OCI-LY7 (cell line): Measurements from ENCODE around the gene SLFN12L. TPM values are rescaled to one million over a fixed set of nuclear protein-coding genes. Genes with fewer than 3 reads are reported as not detected.
A peak's percentile ranks its signal among the peaks of the same experiment; 100 is the strongest.

Source experiments
- BruUV-seq: library from RNA; stranded (reverse); fragments of 400-500 nt; replicated peaks from 2 replicates; lab custom pipeline; 2021; lab: Mats Ljungman, UMichigan
- CTCF ChIA-PET: fragments of 300-600 bp; sonication (Branson Sonifier 250); formaldehyde crosslinking; loops from one replicate; lab custom pipeline; 2022; ENCODE audit warnings: antibody characterized with exemption; ENCODE audit not compliant: unreplicated experiment; lab: Charles Lee
- POLR2A ChIA-PET: fragments of 300-600 bp; sonication (Branson Sonifier 250); formaldehyde crosslinking; loops from one replicate; lab custom pipeline; 2022; ENCODE audit warnings: antibody characterized with exemption; lab: Charles Lee
- DNase-seq: peaks from one replicate; pipeline ENCODE4 v3.0.0-alpha.2; 2015; ENCODE audit warnings: low spot score
- H2AFZ ChIP-seq: fragments of 200-600 bp; sonication (generic), shearing (Covaris generic); 2 replicates; pipeline ENCODE4 v1.6.1; 2014; ENCODE audit warnings: mild to moderate bottlenecking, antibody characterized with exemption, low read length, moderate library complexity
- H3K27ac ChIP-seq: fragments of 200-600 bp; sonication (generic); 2 replicates; pipeline ENCODE4 v1.5.1; 2014; ENCODE audit warnings: mixed run types, low read depth, mild to moderate bottlenecking, moderate library complexity, low read length, inconsistent platforms; ENCODE audit not compliant: poor library complexity, severe bottlenecking
- H3K36me3 ChIP-seq: fragments of 200-600 bp; sonication (generic); 2 replicates; pipeline ENCODE4 v1.6.1; 2014; ENCODE audit warnings: mild to moderate bottlenecking, antibody characterized with exemption, low read length, moderate library complexity, mixed read lengths; ENCODE audit not compliant: insufficient read depth
- H3K4me1 ChIP-seq: fragments of 200-600 bp; sonication (generic); 2 replicates; pipeline ENCODE4 v1.5.1; 2014; ENCODE audit warnings: mild to moderate bottlenecking, low read length; ENCODE audit not compliant: insufficient read depth, poor library complexity, severe bottlenecking
- H3K4me2 ChIP-seq: fragments of 200-600 bp; sonication (generic); 2 replicates; pipeline ENCODE4 v1.6.1; 2014; ENCODE audit warnings: mild to moderate bottlenecking, low read length
- H3K4me3 ChIP-seq: fragments of 200-600 bp; sonication (generic); 2 replicates; pipeline ENCODE4 v1.5.1; 2014; ENCODE audit warnings: mild to moderate bottlenecking, low read depth, low read length; ENCODE audit not compliant: poor library complexity, severe bottlenecking
- H3K79me2 ChIP-seq: fragments of 200-600 bp; sonication (generic); 2 replicates; pipeline ENCODE4 v1.6.1; 2016; ENCODE audit warnings: low read depth, mild to moderate bottlenecking, low read length, moderate library complexity, mixed read lengths; ENCODE audit not compliant: insufficient read depth
- H3K9me2 ChIP-seq: fragments of 200-600 bp; sonication (generic); 2 replicates; pipeline ENCODE4 v1.6.1; 2016; ENCODE audit warnings: mild to moderate bottlenecking, low read length, mixed read lengths; ENCODE audit not compliant: insufficient read depth
- H3K9me3 ChIP-seq: fragments of 200-600 bp; sonication (generic); 2 replicates; pipeline ENCODE4 v1.6.1; 2014; ENCODE audit warnings: mild to moderate bottlenecking, mixed run types, low read length, mixed read lengths
- H4K20me1 ChIP-seq: fragments of 200-600 bp; sonication (generic); 2 replicates; pipeline ENCODE4 v1.6.1; 2014; ENCODE audit warnings: mild to moderate bottlenecking, antibody characterized with exemption, low read length, moderate library complexity, mixed read lengths; ENCODE audit not compliant: insufficient read depth
- EZH2phosphoT487 ChIP-seq: fragments of 200-600 bp; sonication (generic); IDR thresholded peaks from 2 replicates; pipeline ENCODE4 v1.6.1; 2018; ENCODE audit warnings: low read depth, borderline replicate concordance, mild to moderate bottlenecking, mixed run types, antibody characterized with exemption, low read length, moderate library complexity, mixed read lengths
- intact Hi-C: fragments of 100-400 bp; cut with micrococcal nuclease; formaldehyde crosslinking; loops from one replicate; pipeline ENCODE4 v1.10.0; 2022; ENCODE audit not compliant: unreplicated experiment
- total RNA-seq, 2 experiments: library from RNA; depleted of rRNA in 1 of 2; stranded (reverse); fragments of >200 nt in 1 of 2; shearing (Covaris generic) in 1 of 2; gene quantifications; 2 replicates each; pipeline ENCODE4 v1.2.3, GENCODE V29; 2014 to 2022
- TF ChIP-seq, protein P1 (sequence below): fragments of 200-600 bp; sonication (generic); conservative IDR thresholded peaks from 2 replicates; pipeline ENCODE4 v1.5.1; 2014; ENCODE audit warnings: mild to moderate bottlenecking, antibody characterized with exemption, low read length, moderate library complexity, mixed read lengths

The SLFN12L gene
- total RNA-seq, 2 experiments from 2014 or later = not detected

DNA sequence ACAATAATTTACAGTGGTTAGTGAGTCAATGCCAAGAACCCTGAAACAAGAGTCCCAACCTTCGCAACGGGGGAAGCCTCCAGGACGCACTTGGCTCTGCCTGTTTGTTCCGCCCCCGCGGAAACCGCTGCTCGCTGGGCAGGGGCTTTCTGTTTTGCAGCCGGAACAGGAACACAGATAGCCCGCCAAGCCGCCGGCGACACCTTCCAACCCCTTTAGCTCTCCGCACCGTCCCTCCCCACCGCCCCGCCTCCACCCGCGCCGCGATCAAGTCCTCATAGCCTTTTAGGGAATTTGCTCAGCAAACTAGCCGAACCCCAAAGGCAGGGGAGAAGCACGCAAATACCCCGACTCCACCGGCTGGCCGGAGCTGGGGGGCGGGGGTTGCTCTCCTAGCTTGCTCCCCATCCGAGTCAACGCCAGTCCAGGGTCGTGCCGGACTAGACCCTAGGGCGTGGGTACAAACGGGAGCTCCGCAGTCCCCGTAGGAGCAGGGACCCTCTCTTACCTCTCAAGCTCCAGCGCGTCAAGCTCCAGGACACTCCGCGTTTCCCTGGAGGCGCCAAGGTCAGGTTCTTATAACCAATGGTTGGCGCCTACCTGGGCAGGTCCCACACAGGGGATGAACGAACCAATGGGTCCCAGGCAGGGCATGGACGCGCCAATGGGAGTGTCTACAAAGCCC, 89.1 kb downstream of the SLFN12L start, which contains the start of gene SLFN13:
Gene SLFN13, minus strand, starts transcription at position 553 of the 685 bp plus-strand sequence. CDS start 3,086 bp downstream, outside the sequence.
- Histone ChIP-seq H3K9me3 (no peaks in the 10 kb centered on the region), H2AFZ (peak within 1 kb of the TSS; percentile 55; the same call in 1 of the 2 replicates), H3K79me2 (no peaks in the 10 kb centered on the region), H3K4me1 (no peaks in the 10 kb centered on the region), H3K4me3 (no peak within 1 kb of the TSS), H3K36me3 (no peaks in the 10 kb centered on the region), H4K20me1 (no peaks in the 10 kb centered on the region), H3K27ac (no peak within 1 kb of the TSS), H3K4me2 (peak within 1 kb of the TSS; percentile 50; the same call in 1 of the 2 replicates), H3K9me2 (no peaks in the 10 kb centered on the region)
- TF ChIP-seq, protein P1, sequence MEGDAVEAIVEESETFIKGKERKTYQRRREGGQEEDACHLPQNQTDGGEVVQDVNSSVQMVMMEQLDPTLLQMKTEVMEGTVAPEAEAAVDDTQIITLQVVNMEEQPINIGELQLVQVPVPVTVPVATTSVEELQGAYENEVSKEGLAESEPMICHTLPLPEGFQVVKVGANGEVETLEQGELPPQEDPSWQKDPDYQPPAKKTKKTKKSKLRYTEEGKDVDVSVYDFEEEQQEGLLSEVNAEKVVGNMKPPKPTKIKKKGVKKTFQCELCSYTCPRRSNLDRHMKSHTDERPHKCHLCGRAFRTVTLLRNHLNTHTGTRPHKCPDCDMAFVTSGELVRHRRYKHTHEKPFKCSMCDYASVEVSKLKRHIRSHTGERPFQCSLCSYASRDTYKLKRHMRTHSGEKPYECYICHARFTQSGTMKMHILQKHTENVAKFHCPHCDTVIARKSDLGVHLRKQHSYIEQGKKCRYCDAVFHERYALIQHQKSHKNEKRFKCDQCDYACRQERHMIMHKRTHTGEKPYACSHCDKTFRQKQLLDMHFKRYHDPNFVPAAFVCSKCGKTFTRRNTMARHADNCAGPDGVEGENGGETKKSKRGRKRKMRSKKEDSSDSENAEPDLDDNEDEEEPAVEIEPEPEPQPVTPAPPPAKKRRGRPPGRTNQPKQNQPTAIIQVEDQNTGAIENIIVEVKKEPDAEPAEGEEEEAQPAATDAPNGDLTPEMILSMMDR = no peak
- TF ChIP-seq EZH2phosphoT487 = no peak
- BruUV-seq = no TSS peak
- ChIA-PET POLR2A (no interaction called here), CTCF (no interaction called here)
- intact Hi-C loops = no loop called here
- DNase-seq = peak; percentile 22

DNA sequence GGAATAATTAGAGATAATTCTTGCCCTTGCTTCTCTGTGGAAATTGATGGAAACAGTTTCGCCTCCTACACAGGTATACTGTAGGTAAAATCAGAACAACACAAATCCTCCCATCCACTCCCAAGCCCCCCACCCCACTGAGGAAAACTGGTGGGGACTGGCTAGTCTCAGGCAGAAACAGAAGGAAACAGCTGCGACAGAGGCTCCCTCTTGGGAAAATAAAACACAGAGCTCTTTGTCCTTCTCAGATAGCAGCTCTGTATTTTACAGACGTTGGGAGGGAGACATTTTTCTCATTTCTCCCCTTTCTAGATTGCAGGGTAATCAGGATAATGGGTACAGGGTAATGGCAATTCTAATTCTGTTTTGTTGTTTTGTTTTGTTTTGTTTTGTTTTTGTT, 90.0 kb downstream of the SLFN12L start:
- TF ChIP-seq EZH2phosphoT487 = no peak
- TF ChIP-seq, protein P1 = no peak
- Histone ChIP-seq H3K27ac (no peak overlapping the region), H3K4me1 (no peaks in the 10 kb centered on the region), H3K36me3 (no peaks in the 10 kb centered on the region), H2AFZ (no peak overlapping the region), H3K4me3 (no peak overlapping the region), H3K79me2 (no peaks in the 10 kb centered on the region), H3K4me2 (no peak overlapping the region), H3K9me3 (no peaks in the 10 kb centered on the region), H3K9me2 (no peaks in the 10 kb centered on the region), H4K20me1 (no peaks in the 10 kb centered on the region)
- POLR2A ChIA-PET = no interaction called here
- CTCF ChIA-PET = no interaction called here
- BruUV-seq = no TSS peak
- DNase-seq = no peak
- intact Hi-C loops = no loop called here

DNA sequence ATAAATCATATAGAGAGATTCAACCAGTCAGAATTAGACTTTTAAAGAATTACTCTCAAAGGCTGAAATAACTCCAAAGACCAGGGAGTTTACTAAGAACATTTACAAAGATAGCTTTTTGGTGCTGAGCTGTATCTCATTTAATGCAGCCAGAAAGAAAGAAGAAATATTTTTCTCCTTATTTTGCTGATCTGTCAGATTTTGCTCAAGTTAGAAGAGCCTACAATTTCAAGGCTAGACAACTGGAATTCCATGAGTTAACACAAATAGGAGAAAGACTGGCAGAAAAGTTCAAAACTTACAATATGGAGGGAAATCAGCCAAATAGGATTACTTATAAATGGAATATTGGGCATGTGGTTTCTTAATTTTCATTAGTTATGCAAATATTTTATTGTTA, 99.0 kb downstream of the SLFN12L start:
- Histone ChIP-seq H3K27ac (no peak overlapping the region), H4K20me1 (no peaks in the 10 kb centered on the region), H3K9me2 (no peaks in the 10 kb centered on the region), H3K36me3 (no peaks in the 10 kb centered on the region), H3K79me2 (no peaks in the 10 kb centered on the region), H3K4me1 (no peaks in the 10 kb centered on the region), H3K9me3 (no peaks in the 10 kb centered on the region), H2AFZ (no peak overlapping the region), H3K4me3 (no peak overlapping the region), H3K4me2 (no peak overlapping the region)
- TF ChIP-seq, protein P1 = no peak
- TF ChIP-seq EZH2phosphoT487 = no peak
- intact Hi-C loops = no loop called here
- ChIA-PET POLR2A (interaction anchor here (0.7 kb wide), 1 partner anchor 165 kb away, joined by 3 read pairs; no protein-coding TSS in a partner anchor), CTCF (no interaction called here)
- no TSS peak for BruUV-seq
- DNase-seq = no peak
